Measurements from ENCODE around the gene SERAC1.

The SERAC1 gene

GRCh38 chr6:158110986-158111385 is 57.1 kb downstream of the SERAC1 start:
- no peak for DNase-seq (ENCODE audit: extremely low read depth, low read depth)
- H3K4me3 ChIP-seq (replicated peaks; ENCODE audit: low read depth, low read length): no peak overlapping the region
- no peak for TF ChIP-seq CTCF (IDR thresholded peaks at IDR 0.05; ENCODE audit: low read depth, low read length, missing control alignments)

- no peak for TF ChIP-seq CTCF (IDR thresholded peaks at IDR 0.05; ENCODE audit: low read depth, low read length, missing control alignments)
Measured at GRCh38 chr6:158109748-158110147, 58.3 kb downstream of the SERAC1 start.

GRCh38 chr6:158104696-158105095 is 63.4 kb downstream of the SERAC1 start:
- no peak for DNase-seq (ENCODE audit: extremely low read depth, low read depth)
- no peak for TF ChIP-seq CTCF (IDR thresholded peaks at IDR 0.05; ENCODE audit: low read depth, low read length, missing control alignments)
- no peak overlapping the region for H3K4me3 ChIP-seq (replicated peaks; ENCODE audit: low read depth, low read length)

More at GRCh38 chr6:158109748-158110147, 58.3 kb downstream of the SERAC1 start:
- DNase-seq (ENCODE audit: extremely low read depth, low read depth): no peak
- no peak overlapping the region for H3K4me3 ChIP-seq (replicated peaks; ENCODE audit: low read depth, low read length)

- DNase-seq (ENCODE audit: extremely low read depth, low read depth): no peak
- TF ChIP-seq CTCF (IDR thresholded peaks at IDR 0.05; ENCODE audit: low read depth, low read length, missing control alignments): no peak
- no peak overlapping the region for H3K4me3 ChIP-seq (replicated peaks; ENCODE audit: low read depth, low read length)
Measured at GRCh38 chr6:158103228-158103627, 64.8 kb downstream of the SERAC1 start.

GRCh38 chr6:158095671-158096070 is 72.4 kb downstream of the SERAC1 start:
- no peak for TF ChIP-seq CTCF (IDR thresholded peaks at IDR 0.05; ENCODE audit: low read depth, low read length, missing control alignments)
- H3K4me3 ChIP-seq (replicated peaks; ENCODE audit: low read depth, low read length): no peak overlapping the region
- DNase-seq (ENCODE audit: extremely low read depth, low read depth): no peak

GRCh38 chr6:158095031-158095430 is 73.0 kb downstream of the SERAC1 start:
- no peak for DNase-seq (ENCODE audit: extremely low read depth, low read depth)
- H3K4me3 ChIP-seq (replicated peaks; ENCODE audit: low read depth, low read length): no peak overlapping the region
- no peak for TF ChIP-seq CTCF (IDR thresholded peaks at IDR 0.05; ENCODE audit: low read depth, low read length, missing control alignments)

GRCh38 chr6:158092806-158093205 is 75.3 kb downstream of the SERAC1 start:
- TF ChIP-seq CTCF (IDR thresholded peaks at IDR 0.05; ENCODE audit: low read depth, low read length, missing control alignments): no peak
- no peak for DNase-seq (ENCODE audit: extremely low read depth, low read depth)
- no peak overlapping the region for H3K4me3 ChIP-seq (replicated peaks; ENCODE audit: low read depth, low read length)

Measured in HFF-Myc (cell line).